Left renal pelvis (tissue), 4 donors: ENCODE data around the gene SLC2A3. TPM values are rescaled to one million over a fixed set of nuclear protein-coding genes. Genes with fewer than 3 reads are reported as not detected.
"Not testable (repeated sequence)": the region's sequence is repeated elsewhere in the genome, so short reads cannot be mapped to it uniquely, and the experiment has no call there.

ENCODE experiments used
- DNase-seq, 4 donors: peaks; one replicate each; pipeline ENCODE4 v3.0.0-alpha.2; 2013; ENCODE audit warnings: low read depth in 4 of 4, low spot score in 3 of 4
- polyA plus RNA-seq, 4 donors: library from polyadenylated mRNA; unstranded; fragments of 120-200 nt; gene quantifications; one replicate each; pipeline ENCODE4 v1.2.1, GENCODE V29; 2013; ENCODE audit not compliant: insufficient read length in 4 of 4

SLC2A3 gene
- 10 to 100 TPM; 13.1 to 39.7 (median 19.2) TPM for polyA plus RNA-seq

DNA sequence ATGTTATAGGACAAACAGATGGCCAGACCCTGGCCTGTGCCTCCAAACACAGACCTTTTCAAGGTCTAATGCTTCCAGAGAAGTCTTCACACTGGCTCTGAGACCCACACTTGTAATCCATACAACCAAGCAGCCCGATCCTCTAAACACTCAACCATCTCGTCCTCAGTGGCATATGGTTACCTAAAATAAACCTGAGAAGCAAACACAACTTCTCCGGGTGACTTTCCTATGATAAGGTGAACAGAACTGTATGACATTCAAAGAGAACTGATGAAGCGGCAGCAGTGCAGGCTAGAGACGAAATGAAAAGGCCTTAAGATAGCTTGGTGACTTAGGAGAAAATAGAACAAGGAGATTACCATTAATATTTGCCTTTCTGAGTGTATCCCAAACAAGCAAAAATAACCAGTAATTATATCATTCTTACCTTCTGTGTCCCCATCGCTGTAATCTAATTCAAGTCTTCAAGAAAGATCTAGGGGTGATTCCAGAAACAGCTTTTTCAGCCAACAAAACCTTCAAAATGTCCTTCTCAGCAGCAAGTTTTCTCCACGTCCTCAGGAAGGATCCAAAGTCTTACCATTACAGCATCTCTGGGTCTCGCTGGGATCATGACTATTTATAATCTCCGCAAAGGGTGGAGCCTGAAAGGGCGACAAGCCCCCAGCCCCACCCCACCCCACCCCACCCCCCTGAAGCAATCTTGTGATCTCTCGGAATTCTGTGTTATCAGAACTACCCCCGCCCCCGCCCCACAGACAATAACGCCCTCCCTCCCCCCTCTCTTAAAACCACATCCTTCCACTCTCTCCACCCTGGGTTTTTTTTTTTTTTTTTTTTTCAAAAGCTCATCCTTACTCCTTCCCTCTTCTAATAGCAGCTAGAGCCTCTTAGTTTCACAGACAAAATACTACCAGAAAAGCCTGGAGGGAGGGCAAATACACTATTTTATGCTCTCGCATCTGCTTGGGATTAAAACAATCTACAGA lies at the start of gene SLC2A3:
Gene SLC2A3 (minus strand): TSS at position 598 of the 992 bp plus-strand sequence. CDS start 153 bp downstream, at position 445.
- DNase-seq, result peak in 2 of 4 donors; percentile 67 to 70

DNA sequence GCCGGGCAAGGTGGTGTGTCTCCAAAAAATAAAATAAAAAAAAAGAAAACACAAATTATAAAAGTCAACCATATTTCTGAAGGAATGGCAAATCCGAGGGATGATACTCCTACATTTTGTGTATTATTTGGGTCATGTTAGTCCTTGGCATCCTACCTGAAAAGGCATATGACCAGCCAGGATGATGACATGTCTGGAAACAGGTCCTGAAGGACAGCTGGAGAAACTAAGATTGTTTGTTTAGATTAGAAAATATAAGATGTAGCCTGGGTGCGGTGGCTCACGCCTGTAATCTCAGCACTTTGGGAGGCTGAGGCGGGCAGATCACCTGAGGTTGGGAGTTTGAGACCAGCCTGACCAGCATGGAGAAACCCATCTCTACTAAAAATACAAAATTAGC lies 48.9 kb upstream of the SLC2A3 start:
- no peak for DNase-seq

DNA sequence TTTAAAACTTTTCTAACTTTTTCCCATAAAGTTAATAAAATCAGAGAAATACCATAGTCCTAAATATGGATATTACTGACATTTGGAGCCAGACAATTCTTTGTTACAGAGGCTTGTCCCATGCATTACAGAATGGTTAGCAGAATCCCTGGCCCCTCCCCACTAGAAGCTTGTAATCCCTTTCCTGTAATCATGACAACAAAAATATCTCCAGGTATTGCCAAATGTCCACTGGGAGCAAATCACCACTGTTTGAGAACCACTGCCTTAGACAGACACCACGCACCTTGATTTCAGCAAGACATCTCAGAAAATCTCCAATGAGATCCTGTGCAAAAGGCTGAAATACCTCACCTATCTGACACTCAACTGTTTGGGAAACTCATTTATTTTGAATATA lies 47.5 kb upstream of the SLC2A3 start:
- DNase-seq, result not testable (repeated sequence)

DNA sequence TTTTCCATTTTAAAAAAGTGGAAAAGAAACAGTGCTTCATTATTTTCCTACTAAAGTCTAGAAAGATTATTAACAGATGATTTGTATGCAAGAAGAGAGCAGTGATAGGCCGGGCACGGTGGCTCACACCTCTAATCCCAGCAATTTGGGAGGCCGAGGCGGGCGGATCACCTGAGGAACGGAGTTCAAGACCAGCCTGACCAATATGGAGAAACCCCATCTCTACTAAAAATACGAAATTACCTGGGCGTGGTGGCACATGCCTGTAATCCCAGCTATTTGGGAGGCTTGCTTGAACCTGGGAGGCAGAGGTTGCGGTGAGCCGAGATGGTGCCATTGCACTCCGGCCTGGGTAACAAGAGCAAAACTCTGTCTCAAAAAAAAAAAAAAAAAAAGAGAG lies 47.0 kb upstream of the SLC2A3 start:
- not testable (repeated sequence) for DNase-seq

DNA sequence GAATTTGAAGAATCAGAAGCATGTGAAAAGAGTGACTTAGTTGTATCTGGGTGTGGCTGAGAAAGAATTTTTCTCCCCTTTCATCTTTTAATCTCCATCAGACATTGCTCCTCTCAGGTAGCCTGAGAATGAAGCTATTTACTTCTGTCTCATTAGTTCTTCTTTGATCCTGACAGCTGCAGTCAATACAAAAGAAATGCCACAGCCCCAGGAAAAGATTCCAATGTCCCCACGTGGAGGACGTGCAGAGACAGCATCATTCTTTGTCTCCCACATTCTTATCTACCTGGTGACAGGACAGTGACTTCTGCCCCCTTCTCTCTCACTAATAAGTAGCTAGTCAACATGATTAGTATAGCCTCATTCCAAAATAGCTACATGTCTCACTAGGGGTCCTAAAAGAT lies 46.3 kb upstream of the SLC2A3 start:
- not testable (repeated sequence) for DNase-seq

DNA sequence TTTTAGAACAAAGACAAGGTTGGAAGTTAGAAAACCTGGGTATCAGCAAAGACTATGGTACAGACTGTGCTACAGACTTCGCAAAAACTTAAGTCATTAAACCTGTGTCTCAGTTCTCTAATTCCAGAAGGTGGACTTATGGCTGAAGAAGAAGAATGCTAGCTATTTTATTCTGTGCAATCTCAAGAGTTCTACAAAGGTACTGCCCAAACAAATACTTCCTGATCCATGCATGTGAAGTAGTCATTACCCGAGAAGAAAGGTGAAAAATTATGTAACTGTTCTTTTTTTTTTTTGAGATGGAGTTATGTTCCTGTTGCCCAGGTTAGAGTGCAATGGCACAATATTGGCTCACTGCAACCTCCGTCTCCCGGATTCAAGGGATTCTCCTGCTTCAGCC lies 45.5 kb upstream of the SLC2A3 start:
- DNase-seq, result no peak

DNA sequence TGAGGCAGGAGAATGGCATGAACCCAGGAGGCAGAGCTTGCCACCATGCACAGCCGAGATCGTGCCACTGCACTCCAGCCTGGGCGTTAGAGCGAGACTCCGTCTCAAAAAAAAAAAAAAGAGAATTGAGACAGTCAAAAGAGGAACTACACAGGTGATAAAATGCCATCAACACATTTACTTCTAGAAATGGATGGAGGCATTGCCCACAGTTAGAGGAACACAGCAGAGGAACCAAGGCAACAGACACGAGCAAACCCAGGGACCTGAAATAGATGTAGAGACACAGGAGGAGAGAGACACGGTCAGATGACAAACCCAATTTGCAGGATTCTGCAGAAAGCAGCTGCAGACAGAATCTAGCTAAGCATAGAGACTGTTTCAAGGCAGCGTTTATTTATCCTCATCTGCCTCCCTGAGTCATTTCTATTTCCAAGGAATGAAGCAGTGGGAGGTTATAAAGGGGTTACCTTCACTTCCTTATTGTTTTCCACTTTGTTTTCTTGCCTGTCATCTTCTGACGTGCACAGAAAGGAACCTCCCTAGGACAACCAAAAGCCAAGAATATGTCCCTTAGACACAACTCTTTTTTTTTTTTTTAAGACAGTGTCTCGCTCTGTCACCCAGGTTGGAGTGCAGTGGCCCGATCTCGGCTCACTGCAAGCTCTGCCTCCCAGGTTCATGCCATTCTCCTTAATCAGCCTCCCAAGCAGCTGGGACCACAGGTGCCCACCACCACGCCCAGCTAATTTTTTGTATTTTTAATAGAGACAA lies 41.6 kb upstream of the SLC2A3 start:
- not testable (repeated sequence) for DNase-seq

DNA sequence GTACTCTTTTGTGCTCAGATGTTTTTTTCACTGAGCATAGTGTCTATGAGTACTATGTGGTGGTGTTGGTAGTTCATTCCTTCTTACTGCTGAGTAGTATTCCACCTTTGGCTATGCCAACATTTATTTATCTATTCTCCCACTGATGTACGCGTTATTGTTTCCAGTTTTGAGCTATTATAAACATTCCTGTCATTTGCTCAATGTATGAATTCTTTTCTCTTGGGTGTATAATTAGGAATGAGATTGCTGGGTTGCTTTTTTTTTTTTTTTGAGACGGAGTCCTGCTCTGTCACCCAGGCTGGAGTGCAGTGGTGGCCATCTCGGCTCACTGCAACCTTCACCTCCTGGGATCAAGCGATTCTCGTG lies 37.5 kb upstream of the SLC2A3 start:
- no peak for DNase-seq

DNA sequence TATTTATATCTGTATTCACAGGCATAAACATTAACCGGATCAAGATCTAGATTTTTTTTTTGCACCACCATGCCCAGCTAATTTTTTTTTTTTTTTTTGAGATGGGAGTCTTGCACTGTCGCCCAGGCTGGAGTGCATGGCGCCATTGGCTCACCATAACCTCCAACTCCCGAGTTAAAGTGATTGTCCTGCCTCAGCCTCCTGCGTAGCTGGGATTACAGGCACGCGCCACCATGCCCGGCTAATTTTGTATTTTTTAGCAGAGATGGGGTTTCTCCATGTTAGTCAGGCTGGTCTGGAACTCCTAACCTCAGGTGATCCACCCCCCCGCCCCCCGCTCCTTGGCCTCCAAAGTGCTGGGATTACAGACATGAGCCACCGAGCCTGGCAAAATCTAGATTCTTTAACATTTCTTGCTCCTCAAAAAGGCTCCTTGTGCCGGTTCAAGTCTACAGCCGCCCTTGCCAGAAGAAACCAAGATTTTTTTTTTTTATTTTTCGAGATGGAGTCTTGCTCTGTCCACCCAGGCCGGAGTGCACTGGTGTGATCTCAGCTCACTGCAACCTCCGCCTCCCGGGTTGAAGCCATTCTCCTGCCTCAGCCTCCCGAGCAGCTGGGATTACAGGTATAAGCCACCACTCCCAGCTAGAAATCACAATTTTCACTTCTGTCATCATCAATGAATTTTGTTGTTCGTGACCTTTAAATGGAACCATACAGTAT lies 36.9 kb upstream of the SLC2A3 start:
- no peak for DNase-seq

DNA sequence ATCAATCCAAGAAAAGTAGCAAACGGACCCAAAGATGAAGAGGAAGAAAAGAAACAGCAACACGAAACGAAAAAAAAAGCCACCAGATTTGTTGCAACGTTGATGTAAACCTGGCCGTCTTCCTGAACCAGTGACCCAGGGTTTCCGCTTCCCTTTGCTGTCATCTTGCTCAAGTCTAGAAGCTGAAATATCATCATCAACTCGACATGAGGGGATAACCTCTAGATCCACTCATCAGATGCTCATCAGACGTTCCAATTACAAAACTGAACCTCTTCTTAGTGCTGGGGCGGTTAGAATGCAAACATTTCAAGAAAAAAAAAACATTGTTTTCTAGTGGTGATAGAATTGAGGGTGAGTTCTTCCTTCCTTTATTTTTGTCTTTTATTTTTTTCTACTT lies 36.3 kb upstream of the SLC2A3 start:
- not testable (repeated sequence) for DNase-seq

DNA sequence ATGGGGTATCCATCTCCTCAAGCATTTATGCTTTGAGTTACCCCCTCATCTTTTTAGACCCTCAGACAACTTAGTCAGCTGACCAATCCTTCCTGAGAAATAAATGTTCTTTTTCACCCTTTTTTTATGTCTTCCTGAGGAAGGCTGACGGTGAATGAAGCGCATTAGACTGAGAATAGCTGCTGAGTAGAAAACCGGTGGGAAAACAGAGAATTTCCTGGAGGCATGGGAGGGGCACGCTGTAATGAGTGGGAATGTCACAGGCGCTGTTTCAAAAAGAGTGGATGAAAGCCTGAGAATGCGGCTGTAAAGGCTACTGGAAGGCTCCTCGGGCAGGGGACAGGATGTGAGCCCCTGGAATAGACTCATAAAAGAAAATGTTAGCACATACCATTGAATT lies 35.8 kb upstream of the SLC2A3 start:
- not testable (repeated sequence) for DNase-seq

DNA sequence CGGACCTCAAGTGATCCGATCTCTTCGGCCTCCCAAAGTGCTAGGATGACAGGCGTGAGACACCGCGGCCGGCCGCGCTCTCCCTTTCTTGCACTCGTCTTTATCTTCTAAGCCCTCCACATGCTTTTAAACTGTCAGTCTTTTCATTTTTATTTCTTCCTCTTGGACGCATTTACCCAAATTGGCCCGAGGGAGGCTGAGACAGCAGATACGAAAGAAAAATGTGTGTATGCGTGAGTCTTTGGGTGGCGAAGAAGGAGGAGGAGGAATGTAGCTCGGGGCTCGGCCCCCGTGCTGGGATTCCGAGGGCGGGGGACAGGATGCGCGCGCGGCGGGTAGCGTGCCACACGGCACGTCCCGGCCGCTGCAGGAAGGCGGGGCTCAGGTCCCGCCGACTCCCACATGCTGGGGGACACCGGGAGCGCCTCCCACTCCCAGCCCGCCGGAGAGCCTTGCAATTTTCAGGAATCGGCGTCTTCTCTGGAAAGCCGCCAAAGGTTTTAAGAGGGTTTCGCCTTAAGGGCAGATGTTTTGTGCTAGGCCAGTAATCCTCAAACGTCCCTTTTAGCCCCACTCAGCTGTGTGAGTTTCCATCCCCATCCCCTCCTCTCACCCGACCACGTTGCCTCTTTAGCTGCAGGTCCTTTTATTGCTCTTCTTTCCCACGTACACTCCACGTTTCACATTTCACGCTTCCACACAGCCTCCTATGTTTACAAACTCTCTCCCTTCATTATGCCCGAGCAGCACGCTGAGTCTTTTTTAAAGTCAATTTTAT lies 34.7 kb upstream of the SLC2A3 start:
- peak; percentile 81 to 85 (median 84) for DNase-seq

DNA sequence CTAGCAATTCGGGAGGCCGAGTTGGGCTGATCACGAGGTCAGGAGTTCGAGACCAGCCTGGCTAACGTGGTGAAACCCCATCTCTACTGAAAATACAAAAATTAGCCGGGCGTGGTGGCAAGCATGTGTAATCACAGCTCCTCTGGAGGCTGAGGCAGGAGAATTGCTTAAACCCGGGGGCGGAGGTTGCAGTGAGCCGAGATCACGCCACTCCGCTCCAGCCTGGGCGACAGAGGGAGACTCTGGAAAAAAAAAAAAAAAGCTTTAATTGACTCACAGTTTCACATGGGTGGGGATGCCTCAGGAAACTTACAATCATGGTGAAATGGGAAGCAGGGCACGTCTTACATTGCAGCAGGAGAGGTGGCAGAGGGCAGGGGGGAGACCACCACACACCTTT lies 30.6 kb upstream of the SLC2A3 start:
- no peak for DNase-seq

DNA sequence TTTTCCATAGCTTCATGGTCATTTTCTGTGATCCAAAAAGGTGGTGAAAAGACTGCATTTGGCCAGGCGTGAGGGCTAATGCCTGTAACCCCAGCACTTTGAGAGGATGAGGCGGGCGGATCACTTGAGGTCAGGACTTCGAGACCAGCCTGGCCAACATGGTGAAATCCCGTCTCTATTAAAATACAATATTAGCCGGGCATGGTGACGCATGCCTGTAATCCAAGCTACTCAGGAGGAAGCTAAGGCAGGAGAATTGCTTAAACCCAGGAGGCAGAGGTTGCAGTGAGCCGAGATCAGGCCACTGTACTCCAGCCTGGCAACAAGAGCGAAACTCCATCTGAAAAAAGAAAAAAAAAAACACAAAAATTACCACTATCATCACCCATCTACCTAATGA lies 28.7 kb upstream of the SLC2A3 start:
- not testable (repeated sequence) for DNase-seq

DNA sequence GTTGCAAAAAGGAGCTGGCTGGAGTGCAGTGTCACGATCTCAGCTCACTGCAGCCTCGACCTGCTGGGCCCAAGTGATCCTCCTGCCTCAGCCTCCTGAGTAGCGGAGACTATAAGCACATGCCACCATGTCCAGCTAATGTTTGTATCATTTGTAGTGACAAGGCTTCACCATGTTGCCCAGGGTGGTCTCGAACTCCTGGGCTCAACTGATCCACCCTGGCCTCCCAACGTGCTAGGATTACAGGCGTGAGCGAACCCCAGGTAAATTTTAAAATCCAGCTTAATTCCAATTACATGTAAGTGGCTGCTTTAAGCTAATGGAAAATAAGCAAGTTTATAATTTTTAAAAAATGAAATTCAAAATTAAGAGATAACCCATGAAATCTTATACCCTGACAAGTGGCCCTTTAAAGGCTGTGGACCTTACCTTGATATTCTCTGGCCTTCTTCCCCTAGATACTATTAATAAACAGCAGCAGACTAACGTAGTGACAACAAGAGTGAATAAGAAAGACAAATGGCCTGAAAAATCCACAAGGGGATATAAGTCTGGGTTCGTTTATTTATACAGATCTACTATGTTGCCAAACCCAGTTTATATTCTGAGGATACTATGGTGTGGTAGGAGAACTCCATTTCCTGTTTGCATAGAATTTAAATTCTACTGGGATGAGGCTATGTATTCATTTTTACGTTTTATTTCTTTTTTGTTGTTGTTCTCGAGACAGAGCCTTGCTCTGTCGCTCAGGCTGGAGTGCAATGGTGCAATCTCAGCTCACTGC lies 25.6 kb upstream of the SLC2A3 start:
- DNase-seq, result no peak

DNA sequence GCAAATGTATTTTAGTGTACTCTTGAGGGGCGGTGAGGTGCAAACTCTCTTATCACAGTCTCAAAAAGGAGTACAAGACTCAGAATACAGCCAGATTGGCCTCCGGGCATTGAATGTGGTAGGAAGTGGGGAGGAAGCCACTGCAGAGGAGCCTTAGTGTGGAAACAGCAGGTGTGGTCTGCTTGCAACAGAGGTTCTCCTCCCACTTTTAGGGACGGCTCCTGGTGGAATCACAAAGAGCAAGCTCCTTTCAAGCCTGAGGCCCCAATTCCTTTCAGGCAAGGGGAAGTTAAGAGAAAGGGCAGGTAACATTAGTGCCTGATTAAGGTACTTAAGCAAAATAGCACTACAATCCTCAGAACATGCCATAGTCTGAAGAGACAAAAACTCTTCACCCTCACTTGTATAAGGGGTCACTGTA lies 23.7 kb upstream of the SLC2A3 start:
- no peak for DNase-seq

DNA sequence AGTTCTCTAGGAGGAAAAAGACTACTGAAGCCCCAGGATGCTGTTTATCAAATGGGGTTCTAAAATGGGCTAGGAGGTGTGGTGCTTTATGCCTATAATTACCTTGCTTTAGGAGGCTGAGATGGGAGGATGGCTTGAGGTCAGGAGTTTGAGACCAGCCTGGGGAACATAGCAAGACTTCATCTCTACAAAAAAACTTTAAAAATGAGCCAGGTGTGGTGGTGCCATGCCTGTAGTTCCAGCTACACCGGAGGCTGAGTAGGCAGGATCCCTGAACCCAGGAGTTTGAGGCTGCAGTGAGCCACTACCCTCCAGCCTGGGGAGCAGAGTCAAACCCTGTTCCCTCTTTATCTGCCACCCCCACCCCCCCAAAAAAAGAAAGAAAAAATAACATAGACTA lies 23.3 kb upstream of the SLC2A3 start:
- no peak for DNase-seq

DNA sequence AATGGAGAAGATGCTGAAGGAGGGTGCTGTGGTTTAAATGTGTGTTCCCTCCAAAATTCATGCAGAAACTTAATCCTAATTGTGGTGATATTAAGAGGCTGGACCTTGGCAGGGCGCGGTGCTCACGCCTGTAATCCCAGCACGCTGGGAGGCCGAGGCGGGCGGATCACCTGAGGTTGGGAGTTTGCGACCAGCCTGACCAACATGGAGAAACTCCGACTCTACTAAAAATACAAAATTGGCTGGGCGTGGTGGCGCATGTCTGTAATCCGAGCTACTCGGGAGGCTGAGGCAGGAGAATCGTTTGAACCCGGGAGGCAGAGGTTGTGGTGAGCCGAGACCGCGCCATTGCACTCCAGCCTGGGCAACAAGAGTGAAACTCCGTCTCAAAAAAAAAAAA lies 18.9 kb upstream of the SLC2A3 start:
- DNase-seq, result not testable (repeated sequence)

DNA sequence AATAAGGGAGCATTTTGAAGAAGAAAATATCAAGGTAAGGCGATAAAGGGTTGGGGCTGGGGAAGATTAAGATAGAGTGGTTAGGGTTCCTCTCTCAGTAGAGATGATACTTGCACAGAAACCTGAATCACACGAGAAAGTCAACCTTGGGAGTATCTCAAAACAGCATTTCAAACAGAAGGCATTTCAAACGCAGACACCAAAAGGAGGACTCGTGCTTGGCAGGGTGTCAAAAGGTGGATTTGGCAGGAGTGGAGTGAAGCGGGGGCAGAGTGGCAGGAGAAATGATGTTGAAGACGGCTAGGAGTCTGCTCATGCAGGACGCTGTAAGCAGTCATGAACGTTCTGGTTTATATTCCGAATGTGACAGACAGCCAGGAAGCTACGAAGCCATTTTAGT lies 18.4 kb upstream of the SLC2A3 start:
- DNase-seq, result not testable (repeated sequence)
